HG02610 (cell line): Measurements from ENCODE around the gene NUMB.
"Not testable (repeated sequence)": the region's sequence is repeated elsewhere in the genome, so short reads cannot be mapped to it uniquely, and the experiment has no call there.

ENCODE experiments used
- ATAC-seq: cut with Tn5 transposase; IDR thresholded peaks from one replicate; pipeline ENCODE4 v1.9.1; 2021; ENCODE audit warnings: mild to moderate bottlenecking, moderate library complexity; ENCODE audit not compliant: unreplicated experiment

The NUMB gene

GRCh38 chr14:73365727-73366126 is 92.6 kb downstream of the NUMB start:
- no peak for ATAC-seq

GRCh38 chr14:73364559-73364958 is 93.8 kb downstream of the NUMB start:
- no peak for ATAC-seq

GRCh38 chr14:73359445-73359844 is 98.9 kb downstream of the NUMB start:
- no peak for ATAC-seq

- ATAC-seq = no peak
Observed at GRCh38 chr14:73358187-73358586, 100.2 kb downstream of the NUMB start.

GRCh38 chr14:73349091-73349490 is 109.3 kb downstream of the NUMB start:
- ATAC-seq = not testable (repeated sequence)

- ATAC-seq = no peak
Observed at GRCh38 chr14:73344319-73344718, 114.0 kb downstream of the NUMB start.

GRCh38 chr14:73342670-73343069 is 115.7 kb downstream of the NUMB start:
- ATAC-seq = no peak

- ATAC-seq = no peak
Observed at GRCh38 chr14:73339846-73340595, 118.3 kb downstream of the NUMB start.

GRCh38 chr14:73339206-73339605 is 119.1 kb downstream of the NUMB start:
- ATAC-seq = no peak

GRCh38 chr14:73338551-73338950 is 119.8 kb downstream of the NUMB start:
- no peak for ATAC-seq

GRCh38 chr14:73333031-73333430 is 125.3 kb downstream of the NUMB start:
- no peak for ATAC-seq

- no peak for ATAC-seq
Observed at GRCh38 chr14:73325630-73326299, 132.6 kb downstream of the NUMB start.

GRCh38 chr14:73325063-73325462 is 133.3 kb downstream of the NUMB start:
- no peak for ATAC-seq

- ATAC-seq = no peak
Observed at GRCh38 chr14:73324533-73324932, 133.8 kb downstream of the NUMB start.

GRCh38 chr14:73323896-73324399 is 134.4 kb downstream of the NUMB start:
- ATAC-seq = no peak

- no peak for ATAC-seq
Observed at GRCh38 chr14:73313151-73313550, 145.2 kb downstream of the NUMB start.

- no peak for ATAC-seq
Observed at GRCh38 chr14:73312687-73313086, 145.7 kb downstream of the NUMB start.

- ATAC-seq = no peak
Observed at GRCh38 chr14:73311708-73312030, 146.7 kb downstream of the NUMB start.

- not testable (repeated sequence) for ATAC-seq
Observed at GRCh38 chr14:73309207-73309606, 149.1 kb downstream of the NUMB start.

- ATAC-seq = no peak
Observed at GRCh38 chr14:73307261-73307660, 151.1 kb downstream of the NUMB start.

GRCh38 chr14:73305499-73305898 is 152.8 kb downstream of the NUMB start:
- no peak for ATAC-seq

- ATAC-seq = no peak
Observed at GRCh38 chr14:73295198-73295796, 163.0 kb downstream of the NUMB start.
